ENCODE results near the gene LILRB4. TPM values are rescaled to one million over a fixed set of nuclear protein-coding genes. Genes with fewer than 3 reads are reported as not detected.

LILRB4 gene
- total RNA-seq (not detected in 2 replicates), polyA plus RNA-seq (not detected in 2 replicates), polyA minus RNA-seq (not detected in 2 replicates), Bru-seq, nascent RNA (not detected), BruChase-seq, experiment 1, labeled RNA remaining after a 6-hour chase (not detected), BruChase-seq, experiment 2, labeled RNA remaining after a 2-hour chase (percentile 9 among the genes with signal in this experiment)
- not detected in 2 replicates for polyA plus RNA-seq (2011; cell fraction: cytosol; rRNA removed)
- not detected in 2 replicates for polyA plus RNA-seq (2011; cell fraction: nucleus; rRNA removed)
- not detected in 2 replicates for polyA plus RNA-seq (2012)
- polyA minus RNA-seq (2011; cell fraction: cytosol; rRNA and poly(A)+ RNA removed) = not detected
- polyA minus RNA-seq (2011; cell fraction: nucleus; rRNA and poly(A)+ RNA removed) = not detected in 2 replicates
- long read RNA-seq = 0 reads

GRCh38 chr19:54662730-54663129, at the start of gene LILRB4:
Gene LILRB4 (plus strand): TSS chr19:54662985. CDS start chr19:54663034, 49 bp downstream.
- POLR2A ChIA-PET = no interaction called here
- Histone ChIP-seq H3K27ac (ENCODE audit: insufficient read depth, low read depth, low read length) (no peak within 1 kb of the TSS), H3K36me3 (ENCODE audit: control insufficient read depth in 2 of 2, extremely low read depth in 1 of 2, insufficient read depth in 2 of 2, low read length in 2 of 2) (no peaks in the 10 kb centered on the region), H2AFZ (ENCODE audit: low read depth, low read length) (no peak within 1 kb of the TSS), H3K4me1 (ENCODE audit: control insufficient read depth, extremely low read depth, insufficient read depth, low read length) (no peaks in the 10 kb centered on the region), H3K4me3 (replicated peaks in 1 of 3; ENCODE audit: insufficient read depth in 1 of 3, low read depth in 1 of 3, low read length in 3 of 3) (no peak within 1 kb of the TSS), H3K9ac (replicated peaks; ENCODE audit: extremely low read depth, insufficient read depth, low read length) (no peak within 1 kb of the TSS), H3K27me3 (ENCODE audit: control insufficient read depth in 2 of 2, insufficient read depth in 2 of 2, low read length in 2 of 2) (no peaks in the 10 kb centered on the region), H3K9me3 (replicated peaks; ENCODE audit: control insufficient read depth, insufficient read depth, low read length) (no peaks in the 10 kb centered on the region), H4K20me1 (replicated peaks; ENCODE audit: control insufficient read depth, extremely low read depth, insufficient read depth, low read length) (no peaks in the 10 kb centered on the region), H3K79me2 (ENCODE audit: control insufficient read depth, insufficient read depth, low read length) (no peaks in the 10 kb centered on the region), H3K9me1 (replicated peaks; ENCODE audit: control insufficient read depth, extremely low read depth, insufficient read depth, low read length) (no peaks in the 10 kb centered on the region), H3K4me2 (ENCODE audit: insufficient read depth, low read length) (no peak within 1 kb of the TSS)
- dilution Hi-C loops (cut with MboI; ENCODE audit: extremely low pct_ligation_motif_present, low sequenced_read_pairs) (no loop called here), intact Hi-C loops (cut with micrococcal nuclease) (no loop called here)
- DNase-seq (ENCODE audit: low read depth, low spot score) (no peak), FAIRE-seq (no peak)
- TF ChIP-seq FOS (IDR thresholded peaks at IDR 0.05; ENCODE audit: borderline replicate concordance, insufficient read depth, low read length) (no peak), POLR2AphosphoS5 (IDR thresholded peaks at IDR 0.05; ENCODE audit: insufficient read depth, low read depth, low read length) (no peak), POLR2A (IDR thresholded peaks at IDR 0.05; ENCODE audit: low read depth, low read length) (no peak), EZH2 (IDR thresholded peaks at IDR 0.05; ENCODE audit: borderline replicate concordance, low read depth, low read length, severe bottlenecking) (no peak), GATA2 (IDR thresholded peaks at IDR 0.05; ENCODE audit: insufficient read depth, insufficient read length, low read depth, low read length) (no peak), JUN (IDR thresholded peaks at IDR 0.05; ENCODE audit: borderline replicate concordance, insufficient read depth, insufficient read length, low read depth) (no peak), MYC (IDR thresholded peaks at IDR 0.05; ENCODE audit: low read depth, low read length) (no peak)
- TF ChIP-seq, protein P1, sequence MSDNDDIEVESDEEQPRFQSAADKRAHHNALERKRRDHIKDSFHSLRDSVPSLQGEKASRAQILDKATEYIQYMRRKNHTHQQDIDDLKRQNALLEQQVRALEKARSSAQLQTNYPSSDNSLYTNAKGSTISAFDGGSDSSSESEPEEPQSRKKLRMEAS (IDR thresholded peaks at IDR 0.05; ENCODE audit: insufficient read depth, insufficient read length) = no peak
- TF ChIP-seq, protein P2, sequence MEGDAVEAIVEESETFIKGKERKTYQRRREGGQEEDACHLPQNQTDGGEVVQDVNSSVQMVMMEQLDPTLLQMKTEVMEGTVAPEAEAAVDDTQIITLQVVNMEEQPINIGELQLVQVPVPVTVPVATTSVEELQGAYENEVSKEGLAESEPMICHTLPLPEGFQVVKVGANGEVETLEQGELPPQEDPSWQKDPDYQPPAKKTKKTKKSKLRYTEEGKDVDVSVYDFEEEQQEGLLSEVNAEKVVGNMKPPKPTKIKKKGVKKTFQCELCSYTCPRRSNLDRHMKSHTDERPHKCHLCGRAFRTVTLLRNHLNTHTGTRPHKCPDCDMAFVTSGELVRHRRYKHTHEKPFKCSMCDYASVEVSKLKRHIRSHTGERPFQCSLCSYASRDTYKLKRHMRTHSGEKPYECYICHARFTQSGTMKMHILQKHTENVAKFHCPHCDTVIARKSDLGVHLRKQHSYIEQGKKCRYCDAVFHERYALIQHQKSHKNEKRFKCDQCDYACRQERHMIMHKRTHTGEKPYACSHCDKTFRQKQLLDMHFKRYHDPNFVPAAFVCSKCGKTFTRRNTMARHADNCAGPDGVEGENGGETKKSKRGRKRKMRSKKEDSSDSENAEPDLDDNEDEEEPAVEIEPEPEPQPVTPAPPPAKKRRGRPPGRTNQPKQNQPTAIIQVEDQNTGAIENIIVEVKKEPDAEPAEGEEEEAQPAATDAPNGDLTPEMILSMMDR (IDR thresholded peaks at IDR 0.05; ENCODE audit: extremely low read depth in 1 of 2, insufficient read depth in 1 of 2, low read depth in 1 of 2, low read length in 2 of 2) = no peak
- CTCF ChIA-PET = interaction anchor here (2.7 kb wide), 1 partner anchor 12 kb away, joined by 12 read pairs; no protein-coding TSS in a partner anchor
- no TSS peak for BruUV-seq (replicated peaks)
